Epidermal melanocyte (primary cell): ENCODE data around the gene PTCH2.
"Not testable (repeated sequence)": the region's sequence is repeated elsewhere in the genome, so short reads cannot be mapped to it uniquely, and the experiment has no call there.

Experiments
- DNase-seq: peaks from one replicate; pipeline ENCODE4 v3.0.0; 2011; ENCODE audit warnings: low spot score; ENCODE audit not compliant: insufficient read length

The PTCH2 gene

GRCh38 chr1:44820328-44821239 lies 22.5 kb downstream of the PTCH2 start:
- DNase-seq, result no peak

GRCh38 chr1:44819608-44820327 lies 23.3 kb downstream of the PTCH2 start:
- DNase-seq, result peak; percentile 86

GRCh38 chr1:44819196-44819607 lies 23.9 kb downstream of the PTCH2 start:
- DNase-seq, result peak; percentile 24

- no peak for DNase-seq
Observed at GRCh38 chr1:44817771-44818495, 25.1 kb downstream of the PTCH2 start.

- DNase-seq, result no peak
Observed at GRCh38 chr1:44817307-44817706, 25.7 kb downstream of the PTCH2 start.

GRCh38 chr1:44815926-44816325 lies 27.1 kb downstream of the PTCH2 start:
- DNase-seq, result not testable (repeated sequence)

GRCh38 chr1:44812822-44813543 lies 30.1 kb downstream of the PTCH2 start:
- DNase-seq, result no peak

- no peak for DNase-seq
Observed at GRCh38 chr1:44811234-44811633, 31.8 kb downstream of the PTCH2 start.

- not testable (repeated sequence) for DNase-seq
Observed at GRCh38 chr1:44810762-44811105, 32.3 kb downstream of the PTCH2 start.

GRCh38 chr1:44810101-44810761 lies 32.8 kb downstream of the PTCH2 start:
- DNase-seq, result no peak

GRCh38 chr1:44808938-44809917 lies 33.8 kb downstream of the PTCH2 start:
- peak; percentile 32 for DNase-seq

GRCh38 chr1:44808063-44808937 lies 34.8 kb downstream of the PTCH2 start, which contains the start of gene BTBD19:
TSS of gene BTBD19 (plus strand) at chr1:44808523. CDS start at chr1:44808821, 298 bp downstream.
- peak; percentile 99 for DNase-seq

- DNase-seq, result peak; percentile 97
Observed at GRCh38 chr1:44807364-44808062, 35.5 kb downstream of the PTCH2 start.

GRCh38 chr1:44806704-44807363 lies 36.2 kb downstream of the PTCH2 start, which contains the start of gene DYNLT4:
TSS of gene DYNLT4 (minus strand) at chr1:44807351. CDS start at chr1:44806668, 683 bp downstream.
- no peak for DNase-seq

GRCh38 chr1:44806025-44806703 lies 36.9 kb downstream of the PTCH2 start:
- DNase-seq, result no peak

GRCh38 chr1:44805311-44806024 lies 37.6 kb downstream of the PTCH2 start:
- DNase-seq, result no peak
